HG02938 (cell line): ENCODE measurements around the gene NACA.
"Not testable (repeated sequence)": the region's sequence is repeated elsewhere in the genome, so short reads cannot be mapped to it uniquely, and the experiment has no call there.

Source experiments
- ATAC-seq: cut with Tn5 transposase; IDR thresholded peaks from one replicate; pipeline ENCODE4 v1.9.1; 2021; ENCODE audit warnings: mild to moderate bottlenecking, moderate library complexity; ENCODE audit not compliant: unreplicated experiment

Gene NACA

DNA sequence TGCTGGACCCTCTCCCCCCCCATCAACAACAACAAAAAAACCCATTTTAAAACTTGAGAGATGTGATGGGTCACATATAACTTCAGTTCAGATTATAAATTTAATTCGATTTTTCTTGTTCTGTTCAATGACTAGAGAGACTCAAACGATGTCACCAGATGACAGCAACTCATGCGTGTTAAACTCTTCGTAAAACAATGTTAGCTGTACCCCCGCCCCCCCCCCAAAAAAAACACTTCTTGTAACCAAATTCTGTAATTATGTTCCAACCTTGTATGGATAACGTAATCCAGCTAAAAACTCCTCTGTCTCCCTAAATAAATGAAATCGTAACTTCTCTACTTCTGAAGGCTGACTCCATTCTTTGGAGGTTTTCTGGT lies 614 bp upstream of the NACA start:
- no peak for ATAC-seq

- no peak for ATAC-seq
Measured at GRCh38 chr12:56724701-56724971, 463 bp downstream of the NACA start.

DNA sequence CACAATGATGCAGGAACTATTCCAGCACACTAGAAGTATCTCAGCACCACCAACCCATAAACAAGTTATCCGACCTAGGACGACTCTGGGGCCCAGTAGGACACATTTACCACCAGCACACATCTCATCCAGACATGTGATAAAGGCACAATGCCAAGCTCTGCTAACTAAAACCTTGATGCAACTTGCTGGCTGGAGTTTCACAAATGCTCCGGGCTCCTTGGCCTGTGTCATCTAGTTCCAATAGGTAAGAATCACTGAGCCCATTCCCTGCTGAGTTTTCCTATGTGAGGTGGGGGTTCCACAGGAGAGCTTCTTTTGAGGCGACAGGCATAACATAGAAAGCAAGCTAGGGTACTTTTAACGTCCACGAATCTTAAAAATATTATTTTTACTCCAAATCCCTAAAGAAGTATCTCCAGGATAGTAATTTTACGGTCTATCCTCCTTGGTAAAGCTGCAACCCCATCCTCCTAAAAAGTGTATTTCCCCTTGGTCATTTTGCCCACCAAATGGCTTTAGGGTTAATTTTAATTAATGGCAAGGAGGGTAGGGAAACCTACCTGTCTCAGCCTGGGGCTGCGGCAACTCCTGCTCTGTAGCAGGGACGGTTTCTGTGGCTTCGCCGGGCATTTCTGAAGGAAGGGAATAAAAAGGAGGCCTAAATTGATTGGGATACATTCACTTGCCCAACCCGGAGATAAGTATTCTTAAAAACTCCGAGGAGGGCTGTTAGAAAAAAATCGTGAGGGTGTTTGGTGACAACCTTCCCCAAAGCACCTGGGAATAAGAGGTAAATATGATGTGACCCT lies 1.0 kb downstream of the NACA start:
- no peak for ATAC-seq

- no peak for ATAC-seq
Measured at GRCh38 chr12:56723352-56723751, 1.7 kb downstream of the NACA start.

GRCh38 chr12:56722832-56723231 lies 2.3 kb downstream of the NACA start:
- ATAC-seq: no peak

- ATAC-seq: no peak
Measured at GRCh38 chr12:56721721-56722120, 3.4 kb downstream of the NACA start.

GRCh38 chr12:56721216-56721615 lies 3.9 kb downstream of the NACA start:
- ATAC-seq: no peak

GRCh38 chr12:56720731-56721151 lies 4.4 kb downstream of the NACA start:
- no peak for ATAC-seq

DNA sequence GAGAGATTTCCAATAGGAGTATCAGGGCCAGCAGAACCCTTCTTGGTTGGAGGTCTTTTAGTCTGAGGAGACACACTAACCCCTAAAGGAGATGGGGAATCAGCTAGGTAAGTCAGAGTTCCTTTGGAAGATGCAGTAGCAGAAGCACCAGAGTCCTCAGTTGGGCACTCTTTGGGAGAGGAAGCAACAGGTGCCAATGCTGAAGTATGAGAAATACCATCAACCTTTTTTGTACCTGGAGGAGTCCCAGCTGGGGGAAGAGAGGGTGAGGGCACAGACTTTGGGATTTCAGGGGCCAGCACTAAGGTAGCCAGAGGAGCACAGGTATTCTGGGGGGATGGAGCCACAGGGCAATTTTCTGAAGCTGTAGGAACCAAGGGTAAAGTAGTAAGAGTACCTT lies 6.0 kb downstream of the NACA start:
- no peak for ATAC-seq

- ATAC-seq: no peak
Measured at GRCh38 chr12:56718636-56719035, 6.5 kb downstream of the NACA start.

GRCh38 chr12:56718149-56718548 lies 7.0 kb downstream of the NACA start:
- no peak for ATAC-seq

DNA sequence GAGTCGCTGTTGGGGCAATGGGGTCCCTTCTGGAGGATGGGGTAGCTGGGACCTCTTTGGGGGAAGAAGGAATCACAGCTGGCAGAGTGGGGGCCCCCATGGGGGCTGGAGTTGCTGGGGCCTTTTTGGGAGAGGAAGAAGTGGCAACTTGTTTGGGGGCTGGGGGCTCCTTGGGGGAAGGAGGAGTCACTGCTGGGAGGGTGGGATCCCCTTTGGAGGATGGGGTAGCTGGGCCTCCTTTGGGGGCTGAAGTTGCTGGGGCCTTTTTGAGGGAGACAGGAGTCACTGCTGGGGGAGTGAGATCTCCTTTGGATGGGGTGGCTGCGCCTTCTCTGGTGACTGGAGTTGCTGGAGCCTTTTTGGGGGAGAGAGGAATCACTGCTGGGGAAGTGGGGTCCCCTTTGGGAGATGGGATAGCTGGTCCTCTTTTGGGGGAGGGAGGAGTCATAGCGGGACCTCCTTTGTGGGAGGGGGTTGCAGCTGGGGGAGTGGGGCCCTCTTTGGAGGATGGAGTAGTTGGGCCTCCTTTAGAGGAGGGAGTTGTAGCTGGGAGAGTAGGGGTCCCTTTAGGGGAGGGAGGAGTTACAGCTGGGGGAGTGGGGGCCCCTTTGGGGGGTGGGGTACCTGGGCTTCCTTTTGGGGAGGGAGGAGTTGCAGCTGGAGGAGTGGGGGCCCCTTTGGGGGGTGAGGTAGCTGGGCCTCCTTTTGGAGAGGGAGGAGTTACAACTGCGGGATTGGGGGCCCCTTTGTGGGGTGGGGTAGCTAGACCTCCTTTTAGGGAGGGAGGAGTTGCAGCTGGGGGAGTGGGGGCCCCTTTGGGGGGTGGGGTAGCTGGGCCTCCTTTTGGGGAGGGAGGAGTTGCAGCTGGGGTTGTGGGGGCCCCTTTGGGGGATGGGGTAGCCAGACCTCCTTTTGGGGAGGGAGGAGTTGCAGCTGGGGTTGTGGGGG lies 7.9 kb downstream of the NACA start:
- ATAC-seq: no peak

- no peak for ATAC-seq
Measured at GRCh38 chr12:56716458-56716857, 8.6 kb downstream of the NACA start.

DNA sequence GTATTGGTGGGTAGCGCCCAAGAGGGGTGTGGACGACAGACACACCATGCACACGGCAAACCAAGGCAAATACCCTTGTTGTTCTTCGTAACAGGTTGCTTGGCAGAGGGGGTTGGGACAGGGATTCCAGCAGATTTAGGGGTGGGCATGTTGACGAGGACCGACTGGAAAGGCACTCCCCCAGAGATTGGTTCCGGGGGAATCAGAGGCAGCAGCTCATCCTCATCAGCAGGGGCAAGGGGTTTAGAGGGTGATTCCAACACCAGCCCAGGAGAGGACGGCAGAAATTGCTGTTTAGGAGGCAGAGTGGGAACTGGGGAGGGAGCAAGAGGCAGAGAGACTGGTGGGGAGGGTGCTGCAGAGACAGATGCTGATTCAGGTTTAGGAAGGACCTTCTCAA lies 9.3 kb downstream of the NACA start:
- no peak for ATAC-seq

DNA sequence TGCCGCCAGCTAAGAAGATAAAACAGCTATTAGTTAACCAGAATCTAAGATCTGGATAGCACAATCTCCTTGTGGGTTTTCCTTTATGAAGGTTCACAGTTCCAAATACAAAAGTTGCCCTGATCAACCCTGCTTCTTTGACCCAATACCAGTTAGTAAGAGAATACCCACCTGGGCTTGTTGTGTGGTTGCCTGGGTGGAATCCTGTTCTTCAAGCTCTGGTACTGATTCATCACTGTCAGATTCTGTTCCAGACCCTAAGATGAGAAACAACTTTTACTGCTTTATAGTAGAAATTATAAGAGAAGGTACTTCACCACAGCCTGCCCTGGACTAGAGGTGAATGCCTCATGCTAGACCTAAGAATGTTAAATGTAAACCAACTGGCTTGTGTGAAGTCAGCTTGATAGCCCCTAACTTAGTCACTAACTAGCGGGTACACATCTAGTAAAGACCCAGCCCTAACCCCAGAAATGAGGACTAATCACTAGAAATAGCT lies 10.6 kb downstream of the NACA start:
- ATAC-seq: no peak

DNA sequence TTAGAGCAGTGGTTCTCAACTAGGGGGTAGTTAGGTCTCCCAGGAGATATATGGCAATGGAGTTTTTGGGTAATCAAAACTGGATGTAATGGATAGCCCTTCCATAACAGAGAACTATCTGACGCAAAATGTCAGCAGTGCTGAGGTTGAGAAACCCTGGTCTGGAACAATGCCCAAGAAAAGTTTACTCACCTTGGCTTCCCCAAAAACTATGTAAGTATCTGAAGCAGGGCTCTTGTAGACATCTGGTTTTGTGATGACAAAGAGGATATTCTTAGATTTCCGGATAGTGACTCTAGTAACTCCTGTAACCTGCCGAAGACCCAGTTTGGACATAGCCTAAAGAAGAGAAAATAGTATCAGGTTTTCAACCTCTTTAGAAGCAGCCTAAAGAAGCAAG lies 11.8 kb downstream of the NACA start:
- ATAC-seq: no peak

- no peak for ATAC-seq
Measured at GRCh38 chr12:56709759-56710376, 15.2 kb downstream of the NACA start.

DNA sequence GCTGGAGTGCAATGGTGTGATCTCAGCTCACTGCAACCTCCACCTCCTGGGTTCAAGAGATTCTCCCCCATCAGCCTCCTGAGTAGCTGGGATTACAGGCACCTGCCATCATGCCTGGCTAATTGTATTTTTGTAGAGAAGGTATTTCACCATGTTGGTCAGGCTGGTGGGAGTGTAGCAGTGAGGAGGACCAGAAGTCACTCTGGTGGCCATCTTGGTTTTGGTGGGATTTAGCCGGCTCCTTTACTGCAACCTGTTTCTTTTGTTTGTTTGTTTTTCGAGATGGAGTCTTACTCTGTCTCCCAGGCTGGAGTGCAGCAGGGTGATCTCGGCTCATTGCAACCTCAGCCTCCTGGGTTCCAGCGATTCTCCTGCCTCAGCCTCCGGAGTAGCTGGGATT lies 20.6 kb downstream of the NACA start:
- ATAC-seq: not testable (repeated sequence)

GRCh38 chr12:56699020-56699661 lies 26.0 kb downstream of the NACA start:
- ATAC-seq: no peak

GRCh38 chr12:56695327-56696101 lies 29.6 kb downstream of the NACA start:
- no peak for ATAC-seq
